Vagina (tissue), 2 donors: ENCODE measurements around the gene IL9. TPM values are rescaled to one million over a fixed set of nuclear protein-coding genes. Genes with fewer than 3 reads are reported as not detected.

Experiments used
- DNase-seq, 2 donors: peaks; one replicate each; pipeline ENCODE4 v3.0.0-alpha.2; 2017; ENCODE audit errors: extremely low spot score in 2 of 2
- H3K27ac ChIP-seq: fragments of 200-600 bp; sonication (generic); one replicate; pipeline ENCODE4 v1.5.1; 2019
- H3K27me3 ChIP-seq: fragments of 200-600 bp; sonication (generic); one replicate; pipeline ENCODE4 v1.5.1; 2019
- H3K36me3 ChIP-seq, 2 donors: fragments of 200-600 bp; sonication (generic); one replicate each; pipeline ENCODE4 v1.5.1; 2017 to 2019
- H3K4me1 ChIP-seq: fragments of 200-600 bp; sonication (generic); one replicate; pipeline ENCODE4 v1.5.1; 2019
- H3K4me3 ChIP-seq, 2 donors: fragments of 200-600 bp; sonication (generic); 1 replicate in 1 of 2; 2 replicates in 1 of 2; pipeline ENCODE4 v1.5.1; 2016 to 2019
- H3K9me3 ChIP-seq: fragments of 200-600 bp; sonication (generic); one replicate; pipeline ENCODE4 v1.5.1; 2019
- POLR2A ChIP-seq, 2 donors: fragments of 450-650 bp; IDR thresholded peaks; one replicate each; pipeline ENCODE4 v1.6.1; 2017; ENCODE audit warnings: antibody characterized with exemption in 2 of 2, mild to moderate bottlenecking in 2 of 2, moderate library complexity in 2 of 2
- POLR2AphosphoS5 ChIP-seq, 2 donors: sonication (generic); formaldehyde crosslinking; IDR thresholded peaks; one replicate each; pipeline ENCODE4 v1.9.0; 2017; ENCODE audit warnings: antibody characterized with exemption in 2 of 2, mild to moderate bottlenecking in 2 of 2, low read depth in 1 of 2; ENCODE audit not compliant: insufficient read depth in 1 of 2
- intact Hi-C: fragments of 100-400 bp; cut with DNase I; formaldehyde crosslinking; loops from one replicate; pipeline ENCODE4 v1.15.1; 2023
- total RNA-seq: library from RNA; depleted of rRNA; stranded (reverse); fragments of >200 nt; gene quantifications from one replicate; pipeline ENCODE4 v1.2.3, GENCODE V29; 2016
- TF ChIP-seq, protein P1 (sequence below), 3 experiments: fragments of 450-650 bp in 2 of 3; fragments of 200-600 bp in 1 of 3; sonication (generic) in 1 of 3; IDR thresholded peaks; one replicate each; pipeline ENCODE4 v1.5.1; 2017 to 2019; ENCODE audit warnings: antibody characterized with exemption in 3 of 3, mild to moderate bottlenecking in 2 of 3, moderate library complexity in 2 of 3

IL9 gene
- total RNA-seq, 1 donor from 2014 or later = not detected

DNA sequence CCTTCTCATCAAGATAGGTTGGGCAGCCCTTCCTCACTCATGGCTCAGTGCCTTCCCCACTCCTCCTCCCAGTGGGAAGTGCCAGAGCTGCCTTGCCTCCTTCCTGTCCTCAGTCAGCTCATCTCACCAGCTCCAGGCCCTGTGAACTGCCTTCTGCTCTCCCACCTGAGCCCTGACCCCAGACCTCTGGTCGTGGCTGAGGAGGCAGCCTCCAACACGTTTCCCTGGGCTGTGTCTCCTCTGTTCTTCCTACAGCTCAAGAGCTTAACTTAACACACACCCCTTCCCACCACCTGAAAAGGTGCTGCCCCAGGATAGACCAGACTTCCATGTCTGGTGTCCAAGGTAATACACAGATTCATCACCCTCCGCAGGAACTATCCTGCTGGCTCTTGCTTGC, 21.2 kb downstream of the IL9 start:
- Histone ChIP-seq H3K27ac (no peak overlapping the region), H3K4me3 (no peak overlapping the region), H3K9me3 (no peaks in the 10 kb centered on the region), H3K27me3 (no peaks in the 10 kb centered on the region), H3K4me1 (no peaks in the 10 kb centered on the region), H3K36me3 (no peaks in the 10 kb centered on the region)
- DNase-seq = no peak
- intact Hi-C loops = no loop called here
- TF ChIP-seq, protein P1, sequence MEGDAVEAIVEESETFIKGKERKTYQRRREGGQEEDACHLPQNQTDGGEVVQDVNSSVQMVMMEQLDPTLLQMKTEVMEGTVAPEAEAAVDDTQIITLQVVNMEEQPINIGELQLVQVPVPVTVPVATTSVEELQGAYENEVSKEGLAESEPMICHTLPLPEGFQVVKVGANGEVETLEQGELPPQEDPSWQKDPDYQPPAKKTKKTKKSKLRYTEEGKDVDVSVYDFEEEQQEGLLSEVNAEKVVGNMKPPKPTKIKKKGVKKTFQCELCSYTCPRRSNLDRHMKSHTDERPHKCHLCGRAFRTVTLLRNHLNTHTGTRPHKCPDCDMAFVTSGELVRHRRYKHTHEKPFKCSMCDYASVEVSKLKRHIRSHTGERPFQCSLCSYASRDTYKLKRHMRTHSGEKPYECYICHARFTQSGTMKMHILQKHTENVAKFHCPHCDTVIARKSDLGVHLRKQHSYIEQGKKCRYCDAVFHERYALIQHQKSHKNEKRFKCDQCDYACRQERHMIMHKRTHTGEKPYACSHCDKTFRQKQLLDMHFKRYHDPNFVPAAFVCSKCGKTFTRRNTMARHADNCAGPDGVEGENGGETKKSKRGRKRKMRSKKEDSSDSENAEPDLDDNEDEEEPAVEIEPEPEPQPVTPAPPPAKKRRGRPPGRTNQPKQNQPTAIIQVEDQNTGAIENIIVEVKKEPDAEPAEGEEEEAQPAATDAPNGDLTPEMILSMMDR (IDR thresholded peaks at IDR 0.05) = no peak
- TF ChIP-seq POLR2A (IDR thresholded peaks at IDR 0.05) (no peak), POLR2AphosphoS5 (IDR thresholded peaks at IDR 0.05; ENCODE audit: insufficient read depth in 1 of 2, low read depth in 1 of 2) (no peak)

DNA sequence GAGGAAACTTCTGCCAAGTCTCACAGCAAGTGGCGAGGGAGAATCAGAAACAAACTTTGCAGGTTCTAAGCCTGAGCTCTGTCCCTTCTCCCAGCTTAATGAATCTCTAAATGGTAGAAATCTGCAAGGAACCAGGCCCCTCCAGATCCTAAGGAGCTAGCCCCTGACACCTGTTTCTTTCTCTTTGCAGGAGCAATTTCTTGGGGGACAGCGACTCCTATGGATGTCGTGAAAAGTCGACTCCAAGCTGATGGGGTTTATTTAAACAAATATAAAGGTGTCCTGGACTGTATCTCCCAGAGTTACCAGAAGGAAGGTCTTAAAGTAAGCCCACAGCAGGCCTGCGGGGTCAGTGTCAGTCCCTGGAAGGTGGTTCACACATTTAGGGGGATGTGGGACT, 21.8 kb downstream of the IL9 start:
- TF ChIP-seq, protein P1 (IDR thresholded peaks at IDR 0.05) = no peak
- TF ChIP-seq POLR2A (IDR thresholded peaks at IDR 0.05) = no peak
- TF ChIP-seq POLR2AphosphoS5 (IDR thresholded peaks at IDR 0.05; ENCODE audit: insufficient read depth in 1 of 2, low read depth in 1 of 2) = no peak
- Histone ChIP-seq H3K27me3 (no peaks in the 10 kb centered on the region), H3K36me3 (no peaks in the 10 kb centered on the region), H3K9me3 (no peaks in the 10 kb centered on the region), H3K27ac (no peak overlapping the region), H3K4me3 (no peak overlapping the region), H3K4me1 (no peaks in the 10 kb centered on the region)
- DNase-seq = no peak
- intact Hi-C loops = no loop called here

DNA sequence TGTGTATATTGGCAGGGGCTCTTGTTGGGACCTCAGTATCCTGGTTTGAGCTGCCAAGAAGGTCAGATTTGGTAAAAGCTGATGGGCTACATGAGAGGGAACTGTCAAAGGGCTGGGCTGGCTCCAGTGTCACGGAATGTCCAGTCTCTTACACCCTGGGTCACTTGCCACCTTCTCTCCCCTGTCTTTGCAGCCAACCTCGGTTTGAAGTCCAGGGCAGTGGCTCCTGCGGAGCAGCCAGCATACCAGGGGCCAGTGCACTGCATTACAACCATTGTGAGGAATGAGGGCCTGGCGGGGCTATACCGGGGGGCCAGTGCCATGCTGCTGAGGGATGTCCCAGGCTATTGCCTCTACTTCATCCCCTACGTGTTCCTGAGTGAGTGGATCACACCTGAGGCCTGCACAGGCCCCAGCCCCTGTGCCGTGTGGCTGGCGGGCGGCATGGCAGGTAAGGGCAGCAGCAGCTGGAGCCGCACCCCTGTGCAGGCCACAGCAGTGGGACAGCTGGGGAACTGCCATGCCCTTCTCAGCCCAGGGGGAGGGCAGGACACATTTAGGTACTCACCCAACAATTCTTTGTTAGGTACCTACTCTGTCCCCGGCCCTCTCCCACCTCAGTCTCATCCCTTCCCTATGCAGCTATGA, 24.2 kb downstream of the IL9 start:
- no peak overlapping the region for H3K4me3 ChIP-seq
- TF ChIP-seq POLR2A (IDR thresholded peaks at IDR 0.05) (no peak), POLR2AphosphoS5 (IDR thresholded peaks at IDR 0.05; ENCODE audit: insufficient read depth in 1 of 2, low read depth in 1 of 2) (no peak)
- TF ChIP-seq, protein P1 (IDR thresholded peaks at IDR 0.05) = no peak
- no peak overlapping the region for H3K27ac ChIP-seq
- DNase-seq = no peak
- H3K27me3 ChIP-seq = no peaks in the 10 kb centered on the region
- H3K9me3 ChIP-seq = no peaks in the 10 kb centered on the region
- H3K36me3 ChIP-seq = no peaks in the 10 kb centered on the region
- intact Hi-C loops = no loop called here
- no peaks in the 10 kb centered on the region for H3K4me1 ChIP-seq

DNA sequence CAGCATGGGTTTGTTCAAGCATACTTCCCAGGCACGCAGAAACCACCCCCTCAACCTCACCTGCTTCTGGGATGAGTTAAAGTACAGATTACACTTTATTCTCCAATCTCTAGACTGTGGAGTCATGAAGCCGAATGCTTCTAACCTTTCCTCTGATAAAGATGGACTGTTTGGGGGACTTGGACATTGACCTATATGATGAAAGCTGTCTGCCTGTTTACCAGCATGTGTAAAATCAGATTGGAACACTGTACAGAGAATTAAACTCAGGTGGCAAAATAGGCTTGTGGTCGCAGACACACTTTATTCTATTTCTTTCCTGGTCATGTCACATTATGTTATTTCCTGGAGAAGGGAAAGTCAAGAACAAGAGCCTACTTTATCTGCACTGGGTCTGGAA, 25.7 kb downstream of the IL9 start:
- no peak for DNase-seq
- intact Hi-C loops = no loop called here
- Histone ChIP-seq H3K27me3 (no peaks in the 10 kb centered on the region), H3K9me3 (no peaks in the 10 kb centered on the region), H3K4me3 (no peak overlapping the region), H3K4me1 (no peaks in the 10 kb centered on the region), H3K36me3 (no peaks in the 10 kb centered on the region), H3K27ac (no peak overlapping the region)
- no peak for TF ChIP-seq POLR2A (IDR thresholded peaks at IDR 0.05)
- TF ChIP-seq POLR2AphosphoS5 (IDR thresholded peaks at IDR 0.05; ENCODE audit: insufficient read depth in 1 of 2, low read depth in 1 of 2) = no peak
- TF ChIP-seq, protein P1 (IDR thresholded peaks at IDR 0.05) = no peak

DNA sequence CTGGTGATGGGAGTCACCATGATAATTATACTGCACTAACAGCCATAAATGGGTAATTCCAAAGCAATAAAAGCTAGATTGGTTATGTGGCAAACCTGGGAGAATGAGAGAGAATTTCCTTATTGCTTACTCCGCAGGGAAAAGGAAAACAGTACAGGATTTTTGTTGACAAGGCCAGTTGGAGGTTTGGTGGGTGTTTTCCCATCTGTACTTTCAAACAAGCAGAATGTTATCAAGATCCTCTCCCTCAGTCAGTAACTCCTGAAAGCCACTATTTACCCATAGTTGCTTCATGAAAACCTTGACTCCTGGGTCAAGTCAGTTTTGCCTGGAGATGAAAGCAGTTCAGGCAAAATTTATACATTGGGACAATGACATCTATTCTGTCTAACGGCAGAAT, 26.4 kb downstream of the IL9 start:
- TF ChIP-seq, protein P1 (IDR thresholded peaks at IDR 0.05) = no peak
- no peak for TF ChIP-seq POLR2A (IDR thresholded peaks at IDR 0.05)
- TF ChIP-seq POLR2AphosphoS5 (IDR thresholded peaks at IDR 0.05; ENCODE audit: insufficient read depth in 1 of 2, low read depth in 1 of 2) = no peak
- Histone ChIP-seq H3K4me3 (no peak overlapping the region), H3K4me1 (no peaks in the 10 kb centered on the region), H3K27me3 (no peaks in the 10 kb centered on the region), H3K36me3 (no peaks in the 10 kb centered on the region), H3K27ac (no peak overlapping the region), H3K9me3 (no peaks in the 10 kb centered on the region)
- intact Hi-C loops = no loop called here
- no peak for DNase-seq
